GM18867 (cell line): ENCODE data around the gene CCDC71L.

Source experiments
- ATAC-seq: cut with Tn5 transposase; IDR thresholded peaks from one replicate; pipeline ENCODE4 v1.9.1; 2021; ENCODE audit warnings: mild to moderate bottlenecking, moderate library complexity; ENCODE audit not compliant: unreplicated experiment

The CCDC71L gene

GRCh38 chr7:106609416-106609815 lies 51.5 kb downstream of the CCDC71L start:
- no peak for ATAC-seq

DNA sequence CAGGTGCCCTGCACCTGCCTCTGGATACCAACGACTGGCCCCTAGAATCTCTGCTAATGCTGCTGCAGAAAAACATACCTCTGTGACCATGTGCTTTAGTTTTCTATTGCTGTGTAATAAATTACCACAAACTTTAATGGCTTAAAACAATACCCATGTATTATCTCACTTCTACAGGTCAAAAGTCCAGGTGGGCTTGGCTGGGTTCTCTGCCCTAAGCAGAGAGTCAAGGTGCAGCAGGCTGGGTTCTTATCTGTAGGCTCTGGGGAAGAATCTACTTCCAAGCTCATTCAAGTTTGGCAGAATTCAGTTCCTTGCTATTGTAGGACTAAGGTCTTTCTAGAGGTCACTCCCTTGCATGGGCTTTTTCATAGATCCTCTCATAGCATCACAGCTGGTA lies 52.3 kb downstream of the CCDC71L start:
- no peak for ATAC-seq
